GM19438 (cell line): Measurements from ENCODE around the gene LGALS1.

Experiments used
- ATAC-seq: cut with Tn5 transposase; IDR thresholded peaks from one replicate; pipeline ENCODE4 v1.9.1; 2021; ENCODE audit warnings: low read depth; ENCODE audit not compliant: unreplicated experiment

Gene LGALS1

DNA sequence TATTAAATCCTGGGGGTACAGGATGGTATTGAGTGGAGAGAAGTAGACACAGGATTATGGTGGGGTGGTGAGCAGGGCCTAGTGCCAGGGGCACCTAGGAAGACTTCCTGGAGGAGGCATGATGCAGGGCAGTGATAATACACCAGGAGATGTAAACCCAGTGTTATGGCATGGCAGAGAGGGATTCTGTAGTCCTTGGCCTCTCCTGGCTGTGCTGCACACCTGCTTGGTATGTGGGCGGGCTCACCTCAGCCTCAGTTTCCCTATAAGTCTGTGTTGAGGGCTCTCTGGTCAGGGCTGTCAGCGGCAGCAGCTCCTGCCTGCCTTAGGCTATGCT is 14.8 kb upstream of the LGALS1 start:
- no peak for ATAC-seq

DNA sequence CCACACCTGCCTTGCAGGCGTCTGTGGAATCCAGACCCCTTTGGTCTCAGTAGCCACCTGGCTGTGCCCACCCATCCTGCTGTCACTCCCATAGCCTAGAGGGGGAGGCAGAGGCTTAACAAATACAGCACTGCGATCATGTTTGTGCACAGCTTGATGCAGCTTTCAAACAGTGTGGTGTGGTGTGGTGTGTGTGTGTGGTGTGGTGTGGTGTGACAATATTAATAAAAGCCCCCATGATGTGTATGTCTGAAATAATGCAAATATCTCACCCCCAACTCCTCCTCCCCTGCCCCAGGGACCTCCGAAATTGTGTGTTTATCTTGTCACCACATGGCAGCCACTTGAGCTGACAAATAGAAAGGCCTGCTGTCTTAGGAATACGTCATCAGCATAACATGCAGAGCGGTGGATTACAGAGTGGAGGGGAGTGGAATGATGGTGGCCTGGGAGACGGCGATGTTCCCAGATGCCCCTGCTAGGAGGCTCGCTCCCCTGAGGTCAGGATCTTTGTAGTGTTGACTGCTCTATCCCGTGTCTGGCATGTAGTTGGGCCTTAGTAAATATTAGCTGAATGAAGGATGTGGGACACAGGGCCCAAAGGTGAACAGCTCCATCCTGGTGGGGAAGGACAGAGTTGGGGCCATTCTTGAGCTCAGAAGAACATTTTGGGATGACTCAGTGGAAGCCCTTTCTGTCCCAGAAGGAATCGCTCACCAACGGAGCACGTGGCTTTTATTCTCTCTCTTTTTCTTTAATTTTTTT is 14.1 kb upstream of the LGALS1 start:
- no peak for ATAC-seq

DNA sequence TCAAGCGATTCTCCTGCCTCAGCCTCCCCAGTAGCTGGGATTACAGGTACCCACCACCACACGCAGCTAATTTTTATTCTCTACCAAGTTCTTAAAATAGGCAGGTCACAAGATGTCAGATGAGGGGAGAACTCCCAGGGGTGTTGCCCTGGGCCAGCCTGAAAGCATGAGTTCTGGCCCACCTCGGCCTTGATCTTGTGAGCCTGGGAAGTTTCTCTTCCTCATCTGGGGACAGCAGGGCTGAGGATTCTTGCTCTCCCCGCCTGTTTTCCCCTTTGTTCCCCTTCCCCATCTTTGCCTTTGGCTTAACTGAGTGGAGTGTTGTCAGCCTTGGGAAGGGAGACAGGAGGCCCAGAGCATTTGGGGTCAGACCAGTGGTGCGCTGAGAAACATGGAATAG is 13.4 kb upstream of the LGALS1 start:
- ATAC-seq, result no peak

DNA sequence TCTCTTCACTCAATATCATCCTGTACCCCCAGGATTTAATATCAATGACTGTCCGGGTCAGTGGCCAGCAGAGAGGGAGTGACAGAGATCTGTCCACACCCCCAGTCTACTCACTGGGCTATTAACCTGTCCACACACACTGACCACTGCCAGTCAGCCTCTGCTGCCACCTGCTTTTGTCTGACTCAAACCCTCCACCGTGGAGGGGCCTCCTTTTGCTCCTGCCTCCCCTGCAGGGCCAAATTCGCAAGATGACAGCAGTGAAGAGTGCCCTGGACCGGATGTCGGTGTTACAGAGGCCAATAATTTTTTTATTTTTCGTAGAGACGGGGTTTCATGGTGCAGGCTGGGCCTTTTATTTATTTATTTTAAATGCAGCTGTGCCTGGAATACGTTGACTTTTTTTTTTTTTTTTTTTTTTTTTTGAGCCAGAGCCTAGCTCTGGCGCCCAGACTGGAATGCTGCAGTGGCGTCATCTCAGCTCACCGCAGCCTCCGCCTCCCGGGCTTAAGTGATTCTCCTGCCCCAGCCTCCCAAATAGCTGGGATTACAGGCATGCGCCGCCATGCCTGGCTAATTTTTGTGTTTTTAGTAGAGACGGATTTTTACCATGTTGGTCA is 11.8 kb upstream of the LGALS1 start:
- no peak for ATAC-seq

DNA sequence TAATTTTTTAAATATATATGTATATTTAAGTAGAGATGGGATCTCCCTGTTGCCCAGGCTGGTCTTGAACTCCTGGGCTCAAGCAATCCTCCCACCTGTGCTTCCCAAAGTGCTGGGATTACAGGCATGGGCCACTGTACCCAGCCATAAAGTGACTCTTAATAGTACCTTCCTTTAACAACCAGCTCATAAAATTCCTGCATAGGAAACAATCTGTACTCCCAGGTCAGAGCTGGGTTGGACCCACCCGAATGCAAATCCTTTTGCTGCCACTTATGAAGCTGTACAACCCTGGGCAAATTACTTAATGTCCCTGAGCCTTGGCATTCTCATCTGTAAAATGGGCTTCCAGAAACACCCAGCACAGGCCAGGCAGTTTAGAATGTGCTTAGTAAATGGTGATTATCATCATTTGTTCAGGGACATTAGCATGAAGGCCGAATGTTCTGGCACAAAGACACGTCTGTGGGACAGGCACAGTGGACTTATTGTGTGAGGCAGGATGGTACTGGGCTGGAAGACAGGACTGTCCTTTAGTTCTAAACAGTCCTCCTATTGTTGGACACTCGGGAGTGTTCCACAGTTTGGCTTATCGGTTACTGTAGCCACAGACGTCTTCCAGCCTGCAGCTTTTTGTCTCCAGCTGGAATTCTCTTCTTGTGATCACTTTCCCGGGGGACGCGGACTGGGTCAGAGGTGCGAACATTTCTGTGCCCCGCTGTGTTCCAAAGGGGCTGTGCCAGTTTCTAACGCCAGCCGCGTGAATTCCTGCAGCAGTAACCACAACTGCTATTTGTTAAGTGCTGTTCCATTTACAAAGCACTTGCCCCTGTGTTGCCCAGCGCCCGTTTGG is 11.0 kb upstream of the LGALS1 start:
- no peak for ATAC-seq

DNA sequence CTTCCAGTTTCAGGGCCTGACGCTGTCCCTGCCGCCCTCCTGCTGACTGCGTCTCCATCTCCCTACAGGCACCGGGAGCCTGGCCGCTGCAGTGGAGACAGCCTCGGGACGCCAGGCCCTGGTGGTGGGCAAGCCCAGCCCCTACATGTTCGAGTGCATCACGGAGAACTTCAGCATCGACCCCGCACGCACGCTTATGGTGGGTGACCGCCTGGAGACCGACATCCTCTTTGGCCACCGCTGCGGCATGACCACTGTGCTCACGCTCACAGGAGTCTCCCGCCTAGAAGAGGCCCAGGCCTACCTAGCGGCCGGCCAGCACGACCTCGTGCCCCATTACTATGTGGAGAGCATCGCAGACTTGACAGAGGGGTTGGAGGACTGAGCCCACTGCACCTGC is 9.9 kb upstream of the LGALS1 start:
- no peak for ATAC-seq

DNA sequence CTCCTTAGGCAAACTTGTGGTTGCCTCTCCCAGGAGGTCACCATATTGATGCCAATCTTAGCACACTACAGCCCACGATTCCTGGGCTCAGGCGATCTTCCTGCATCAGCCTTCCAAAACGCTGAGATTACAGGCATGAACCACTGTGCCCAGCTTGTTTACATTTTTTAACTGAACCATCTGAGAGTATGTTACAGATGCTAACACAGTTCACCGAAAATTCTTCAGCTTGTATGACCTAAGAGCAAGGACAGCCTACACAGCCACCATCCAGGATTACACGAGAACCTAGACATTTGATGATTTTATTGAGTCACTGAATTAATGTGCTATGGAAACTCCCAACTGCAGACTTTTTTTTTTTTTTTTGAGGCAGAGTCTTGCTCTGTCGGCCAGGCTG is 5.8 kb upstream of the LGALS1 start:
- no peak for ATAC-seq

DNA sequence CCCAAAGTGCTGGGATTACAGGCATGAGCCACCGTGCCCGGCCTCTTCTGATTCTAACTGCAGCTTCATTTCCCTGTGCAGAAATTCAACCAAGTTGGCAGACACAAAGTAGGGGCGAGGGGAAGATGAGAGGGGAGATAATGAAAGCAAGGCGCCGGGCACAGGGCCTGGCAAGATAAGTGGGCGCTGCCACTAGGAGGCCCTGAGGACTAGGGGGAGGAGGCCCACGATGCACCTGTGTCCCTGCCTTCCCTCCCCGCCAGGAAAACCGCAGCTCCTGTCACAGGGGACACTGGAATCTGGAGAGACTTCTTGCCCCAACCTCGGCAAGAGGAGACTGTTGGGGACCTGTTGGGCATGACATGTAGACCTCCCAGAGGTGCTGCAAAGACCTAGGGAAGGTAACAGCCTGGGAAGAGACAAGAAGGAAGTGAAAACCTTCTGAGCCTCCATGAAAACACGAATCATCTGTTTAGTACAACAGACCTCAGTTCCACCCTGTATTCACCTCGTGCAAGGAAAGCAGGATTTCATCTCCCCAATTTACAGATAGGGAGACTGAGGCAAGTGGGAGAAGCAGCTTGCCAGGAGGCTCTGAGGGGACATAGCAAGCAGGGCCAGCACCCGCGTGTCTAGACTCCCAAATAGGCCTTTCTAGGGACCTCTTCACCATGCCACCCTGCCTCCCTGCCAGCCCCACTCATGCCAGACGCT is 3.1 kb upstream of the LGALS1 start:
- no peak for ATAC-seq

DNA sequence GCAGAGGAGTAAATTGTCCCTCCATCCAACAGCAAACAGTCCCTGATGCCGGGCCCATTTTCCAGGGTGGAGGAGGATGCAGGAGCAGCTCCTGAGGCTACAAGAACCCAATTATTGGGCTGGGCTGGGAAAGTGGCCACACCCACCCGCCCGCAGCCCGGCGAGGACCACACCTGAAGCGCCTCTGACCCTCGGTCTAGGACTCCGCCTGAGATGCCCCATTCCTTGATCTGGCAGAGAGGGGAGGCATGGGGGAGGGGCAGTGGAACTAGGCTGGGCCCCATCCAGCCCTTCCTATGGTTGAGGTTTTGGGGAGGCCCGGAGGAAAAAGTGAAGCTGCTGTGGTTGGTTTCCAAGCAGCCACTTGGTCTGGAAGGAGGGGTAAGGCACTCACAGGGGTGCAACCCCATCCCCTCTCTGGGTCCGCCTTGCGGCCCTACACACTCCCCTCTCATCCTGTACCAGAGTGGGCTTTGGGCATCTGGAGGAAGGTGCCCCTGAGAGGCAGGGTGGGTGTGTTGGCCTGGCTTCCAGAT is 2.4 kb upstream of the LGALS1 start:
- no peak for ATAC-seq

DNA sequence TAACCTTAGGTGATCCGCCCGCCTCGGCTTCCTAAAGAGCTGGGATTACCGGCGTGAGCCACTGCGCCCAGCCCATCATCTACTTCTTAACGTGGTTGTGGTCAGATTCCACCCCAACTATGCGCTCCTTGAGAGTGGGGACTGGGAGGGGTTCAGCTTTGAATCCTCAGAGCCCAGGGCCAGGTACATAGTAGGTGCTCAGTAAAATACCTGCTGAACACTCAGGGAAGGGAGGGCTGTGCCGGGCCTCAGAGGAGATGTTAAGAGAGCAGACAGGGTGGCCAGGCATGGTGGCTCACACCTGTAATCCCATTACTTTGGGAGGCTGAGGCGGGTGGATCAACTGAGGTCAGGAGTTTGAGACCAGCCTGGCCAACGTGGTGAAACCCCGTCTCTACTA is 1.2 kb upstream of the LGALS1 start:
- ATAC-seq, result no peak

DNA sequence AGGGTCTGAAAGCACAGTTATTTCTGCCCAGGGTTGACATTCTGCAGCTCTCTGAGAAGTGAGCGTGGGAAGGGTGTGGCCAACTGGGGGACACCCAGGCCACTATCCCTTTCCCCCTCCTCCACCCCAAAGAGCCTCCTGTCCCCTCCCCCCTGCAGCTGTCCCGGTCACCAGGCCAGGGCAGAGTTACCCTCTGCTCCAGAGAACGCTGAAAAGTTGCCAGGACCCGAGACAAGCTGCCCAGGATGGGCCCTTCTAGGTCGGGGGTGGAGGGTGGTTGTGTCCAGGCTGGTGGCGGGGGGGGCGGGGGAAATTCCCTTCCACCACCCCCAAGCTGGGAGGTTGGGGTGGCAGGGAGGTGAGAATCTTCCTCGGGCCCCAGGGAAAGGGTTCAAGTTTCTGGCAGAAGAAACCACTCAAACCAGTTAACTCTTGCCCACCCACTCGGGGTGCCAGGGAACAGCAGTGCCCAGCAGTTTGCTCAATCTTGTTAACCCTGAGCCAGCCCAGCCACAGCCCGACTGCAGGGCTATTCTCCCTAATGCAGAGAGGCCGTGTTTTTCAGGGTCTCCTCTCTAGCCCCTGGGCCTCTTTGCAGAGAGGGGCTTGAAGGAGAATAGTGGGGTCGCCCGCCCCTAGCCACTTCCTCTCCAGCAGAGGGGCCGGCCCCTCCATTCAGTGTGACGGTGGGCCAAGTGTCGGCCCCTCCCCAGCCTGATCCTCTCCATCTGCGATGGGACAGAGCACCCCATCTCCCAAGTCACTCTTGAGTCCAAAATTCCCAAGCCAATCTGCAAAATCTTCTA is 697 bp downstream of the LGALS1 start:
- no peak for ATAC-seq

DNA sequence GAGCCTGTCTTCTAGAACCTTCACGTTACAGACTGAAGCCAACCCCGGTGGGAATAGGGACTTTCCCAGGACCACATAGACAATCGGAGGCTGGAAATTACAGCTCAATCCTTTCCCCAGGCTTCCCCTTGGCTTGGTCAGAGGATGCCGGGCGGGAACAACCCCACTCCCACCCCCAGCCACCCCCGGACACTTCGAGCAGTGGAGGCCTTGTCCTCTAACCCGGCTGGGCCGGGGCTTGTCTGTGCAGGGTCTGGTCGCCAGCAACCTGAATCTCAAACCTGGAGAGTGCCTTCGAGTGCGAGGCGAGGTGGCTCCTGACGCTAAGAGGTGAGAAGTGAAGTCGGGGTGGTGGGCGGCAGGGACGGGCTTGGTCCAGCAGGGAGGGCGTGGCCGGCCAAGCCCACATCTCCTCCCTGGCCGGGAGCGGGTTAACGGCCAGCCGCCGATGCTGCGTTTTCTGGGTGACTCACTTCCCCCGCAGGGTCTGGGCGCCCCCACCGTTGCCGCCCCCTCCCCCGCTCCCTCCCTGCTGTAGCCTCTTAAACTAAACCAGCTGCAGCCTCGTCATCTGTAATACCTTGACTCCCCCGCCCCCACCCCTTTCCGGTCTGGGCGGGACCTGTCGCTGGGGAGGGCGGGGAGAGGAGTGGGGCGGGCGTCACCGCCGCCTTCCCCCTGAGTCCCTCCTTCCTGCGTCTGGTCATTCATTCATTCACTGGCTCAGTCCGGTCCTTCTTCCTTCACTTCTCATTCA is 1.5 kb downstream of the LGALS1 start:
- ATAC-seq, result no peak

DNA sequence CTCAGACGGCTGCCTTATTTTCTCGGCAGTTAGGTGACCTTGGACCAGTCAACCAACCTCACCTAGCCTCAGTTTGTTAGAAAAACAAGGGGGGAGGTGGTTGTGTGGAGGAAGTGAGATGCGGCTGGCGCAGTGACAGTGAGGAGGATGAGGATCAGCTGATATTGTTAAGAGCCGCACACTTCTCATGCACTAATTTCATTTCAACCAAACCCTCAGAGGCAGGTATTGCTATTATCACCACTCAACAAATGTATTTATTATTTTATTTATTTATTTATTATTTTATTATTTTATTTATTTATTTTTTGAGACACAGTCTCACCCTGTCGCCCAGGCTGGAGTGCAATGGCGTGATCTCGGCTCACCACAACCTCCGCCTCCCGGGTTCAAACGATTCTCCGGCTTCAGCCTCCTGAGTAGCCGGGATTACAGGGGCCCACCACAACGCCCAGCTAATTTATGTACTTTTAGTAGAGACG is 2.1 kb downstream of the LGALS1 start:
- no peak for ATAC-seq

DNA sequence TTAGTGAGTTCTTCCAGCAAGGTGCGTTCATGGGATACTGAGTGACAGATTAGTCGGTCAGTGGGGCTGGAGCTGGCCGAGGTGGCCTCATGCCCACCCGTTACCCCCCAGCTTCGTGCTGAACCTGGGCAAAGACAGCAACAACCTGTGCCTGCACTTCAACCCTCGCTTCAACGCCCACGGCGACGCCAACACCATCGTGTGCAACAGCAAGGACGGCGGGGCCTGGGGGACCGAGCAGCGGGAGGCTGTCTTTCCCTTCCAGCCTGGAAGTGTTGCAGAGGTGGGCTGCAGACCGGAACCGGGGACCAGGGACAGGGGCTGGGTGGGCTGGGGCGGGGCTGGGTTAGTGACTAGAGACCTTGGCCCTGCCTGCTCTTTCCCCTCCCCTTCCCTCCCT is 2.9 kb downstream of the LGALS1 start:
- no peak for ATAC-seq

DNA sequence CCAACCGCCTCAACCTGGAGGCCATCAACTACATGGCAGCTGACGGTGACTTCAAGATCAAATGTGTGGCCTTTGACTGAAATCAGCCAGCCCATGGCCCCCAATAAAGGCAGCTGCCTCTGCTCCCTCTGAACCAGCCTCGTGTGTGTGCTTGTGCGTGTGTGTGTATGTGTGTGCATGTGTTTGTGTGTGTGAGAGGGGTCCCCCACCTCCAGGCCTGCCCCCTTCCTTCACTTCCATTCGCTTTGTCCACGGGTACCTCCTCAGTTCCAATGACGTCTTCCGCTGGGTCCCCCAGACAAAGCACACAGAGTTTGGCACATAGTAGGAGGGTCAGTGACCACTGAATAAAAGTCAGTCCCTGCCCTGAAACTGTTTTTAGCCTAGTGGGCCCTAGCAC is 4.2 kb downstream of the LGALS1 start:
- no peak for ATAC-seq

DNA sequence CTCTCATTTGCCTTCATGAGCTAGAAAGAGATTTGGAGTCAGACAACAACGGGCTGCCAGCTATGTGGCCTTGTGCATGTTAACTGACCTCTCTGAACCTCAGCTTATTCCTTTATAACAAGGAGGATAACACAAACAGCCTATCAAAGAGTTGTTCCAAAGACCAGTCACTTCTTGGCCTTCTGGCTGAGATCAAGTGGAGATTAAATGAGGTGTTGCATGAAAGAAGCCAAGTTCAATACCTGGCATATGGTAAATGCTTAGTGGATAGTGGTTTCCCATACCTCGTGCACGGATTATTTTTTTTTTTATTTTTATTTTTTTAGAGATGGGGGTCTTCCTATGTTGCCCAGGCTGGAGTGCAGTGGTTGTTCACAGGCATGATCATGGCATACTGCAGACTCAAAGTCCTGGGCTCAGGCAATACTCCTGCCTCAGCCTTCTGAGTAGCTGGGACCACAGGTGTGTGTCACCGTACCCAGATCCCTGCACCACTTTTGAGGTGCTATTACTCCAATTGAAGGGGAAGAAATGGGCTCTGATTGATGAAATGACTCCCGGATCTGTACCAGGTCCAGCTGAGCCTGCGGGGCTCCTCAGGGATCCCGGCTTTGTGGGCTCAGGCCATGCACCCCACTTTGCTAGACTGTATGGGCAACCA is 4.9 kb downstream of the LGALS1 start:
- ATAC-seq, result no peak

DNA sequence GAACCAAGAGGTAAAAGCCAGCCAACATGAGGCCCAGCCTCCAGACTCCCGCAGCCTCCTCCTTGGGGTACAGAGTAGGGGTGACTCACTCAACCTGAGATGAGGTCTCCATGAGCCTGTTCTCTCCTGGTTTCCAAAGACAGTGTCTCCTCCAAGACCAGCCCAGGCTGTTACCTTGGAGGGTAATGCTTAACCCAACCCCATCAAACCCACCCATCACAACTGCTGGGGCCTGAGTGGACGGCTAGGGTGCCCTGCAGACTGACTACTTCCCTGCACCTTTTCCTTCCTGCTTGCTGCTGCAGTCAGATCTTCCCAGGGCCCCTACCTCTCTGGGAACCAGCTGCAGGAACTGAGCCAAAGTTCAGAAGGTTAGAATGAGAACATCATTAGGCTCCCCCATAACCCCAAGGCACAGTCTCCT is 5.6 kb downstream of the LGALS1 start:
- no peak for ATAC-seq

DNA sequence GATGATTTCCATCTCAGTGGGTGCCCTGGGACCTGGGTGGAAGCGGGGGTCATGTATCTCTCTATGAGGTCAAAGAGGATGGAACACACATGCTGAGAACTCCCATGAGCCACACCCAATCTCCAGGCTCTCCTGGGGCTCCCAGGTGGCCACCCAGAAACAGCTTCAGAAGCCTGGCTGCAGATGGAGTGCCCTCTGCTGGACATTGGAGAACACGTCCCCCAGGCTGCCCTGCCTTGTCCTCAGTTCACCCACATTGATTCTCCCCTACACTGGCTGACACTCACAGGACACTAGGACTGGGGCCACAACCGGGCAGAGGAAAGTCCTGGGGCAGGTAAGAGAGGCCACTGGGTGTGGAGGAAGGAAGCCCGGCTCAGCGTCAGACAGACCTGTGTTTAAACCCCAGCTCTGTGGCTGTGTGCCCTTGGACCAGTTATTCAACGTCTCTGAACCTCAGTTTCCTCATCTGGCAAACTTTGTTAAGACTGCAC is 6.2 kb downstream of the LGALS1 start:
- ATAC-seq, result no peak
